ENCODE results near the gene ORM2. TPM values are rescaled to one million over a fixed set of nuclear protein-coding genes. Genes with fewer than 3 reads are reported as not detected.

ORM2 gene
- total and polyA plus RNA-seq, 10 donors, result 0.13 to 0.93 (median 0.38) TPM; not detected in 6

DNA sequence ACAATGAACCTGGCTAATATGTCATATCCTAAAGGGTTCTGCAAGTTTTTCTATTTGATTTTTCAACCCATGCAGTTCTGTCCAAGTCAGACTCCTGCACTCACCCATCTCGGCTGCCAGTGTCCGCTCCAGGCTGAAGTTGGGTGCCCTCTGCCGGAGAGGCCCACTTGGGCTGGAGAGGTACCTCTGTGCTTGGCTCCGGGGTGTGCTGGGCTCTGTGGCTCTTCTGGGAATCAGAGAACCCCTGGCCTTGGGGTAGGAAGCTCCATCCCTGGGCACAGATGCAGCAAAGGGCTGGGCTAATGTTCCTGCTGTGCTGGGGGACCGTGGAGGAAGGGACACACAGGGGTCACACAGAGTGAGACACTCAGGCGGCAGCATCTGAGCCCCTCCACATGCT is 26.2 kb downstream of the ORM2 start:
- Histone ChIP-seq H3K4me1 (peaks cover 0 to 68% (median 21%) of the 10 kb centered on the region in 6 donors), H3K4me3 (no peak overlapping the region), H3K9me3 (no peaks in the 10 kb centered on the region), H3K27me3 (replicated peaks in 1 of 7) (no peaks in the 10 kb centered on the region), H3K36me3 (peaks cover 17 to 100% (median 99%) of the 10 kb centered on the region in 6 donors), H3K27ac (peak overlapping the region in 2 of 8 donors; percentile 48 to 62)
- TF ChIP-seq POLR2AphosphoS5 (IDR thresholded peaks at IDR 0.05), result peak in 1 of 3 donors; percentile 20
- TF ChIP-seq, protein P1, sequence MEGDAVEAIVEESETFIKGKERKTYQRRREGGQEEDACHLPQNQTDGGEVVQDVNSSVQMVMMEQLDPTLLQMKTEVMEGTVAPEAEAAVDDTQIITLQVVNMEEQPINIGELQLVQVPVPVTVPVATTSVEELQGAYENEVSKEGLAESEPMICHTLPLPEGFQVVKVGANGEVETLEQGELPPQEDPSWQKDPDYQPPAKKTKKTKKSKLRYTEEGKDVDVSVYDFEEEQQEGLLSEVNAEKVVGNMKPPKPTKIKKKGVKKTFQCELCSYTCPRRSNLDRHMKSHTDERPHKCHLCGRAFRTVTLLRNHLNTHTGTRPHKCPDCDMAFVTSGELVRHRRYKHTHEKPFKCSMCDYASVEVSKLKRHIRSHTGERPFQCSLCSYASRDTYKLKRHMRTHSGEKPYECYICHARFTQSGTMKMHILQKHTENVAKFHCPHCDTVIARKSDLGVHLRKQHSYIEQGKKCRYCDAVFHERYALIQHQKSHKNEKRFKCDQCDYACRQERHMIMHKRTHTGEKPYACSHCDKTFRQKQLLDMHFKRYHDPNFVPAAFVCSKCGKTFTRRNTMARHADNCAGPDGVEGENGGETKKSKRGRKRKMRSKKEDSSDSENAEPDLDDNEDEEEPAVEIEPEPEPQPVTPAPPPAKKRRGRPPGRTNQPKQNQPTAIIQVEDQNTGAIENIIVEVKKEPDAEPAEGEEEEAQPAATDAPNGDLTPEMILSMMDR (IDR thresholded peaks at IDR 0.05 in 8 of 11, conservative IDR thresholded peaks at IDR 0.05 in 3 of 11), result no peak
- 92 to 98% (median 97%) methylated on average over 6 of the region's 6 CpGs for WGBS, 5 donors
- intact Hi-C loops (cut with DNase I; ENCODE audit: low total_unique reads), result no loop called here
- DNase-seq, result peak; percentile 72

DNA sequence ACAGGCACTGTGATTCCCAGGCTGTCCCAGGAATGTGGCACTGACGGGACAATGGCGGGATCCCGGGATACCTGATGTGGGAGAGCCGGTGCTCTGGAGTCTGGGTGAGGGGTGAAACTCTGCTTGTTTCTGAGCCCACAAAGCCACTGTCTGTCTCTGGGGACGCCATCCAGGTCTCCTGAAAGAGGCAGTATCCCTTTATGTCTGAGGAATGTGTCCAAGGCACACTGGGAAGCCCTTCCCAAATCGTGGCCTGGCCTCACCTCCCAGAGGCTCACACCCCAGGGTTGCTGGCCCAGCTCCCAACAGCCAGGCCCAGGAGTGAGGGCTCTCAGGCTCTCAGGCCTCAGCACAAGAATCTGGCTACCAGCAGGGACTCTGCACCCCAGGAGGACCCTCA is 27.1 kb downstream of the ORM2 start:
- TF ChIP-seq POLR2A (IDR thresholded peaks at IDR 0.05) (no peak), POLR2AphosphoS5 (IDR thresholded peaks at IDR 0.05) (peak in 2 of 3 donors; percentile 26 to 65)
- H3K27me3 ChIP-seq (replicated peaks in 1 of 7), result no peaks in the 10 kb centered on the region
- H3K36me3 ChIP-seq, result peaks cover 22 to 100% (median 99%) of the 10 kb centered on the region in 6 donors
- intact Hi-C loops (cut with DNase I; ENCODE audit: low total_unique reads), result no loop called here
- 93 to 99% (median 94%) methylated on average over 6 of the region's 6 CpGs for WGBS, 5 donors
- peak; percentile 60 for DNase-seq
- H3K4me3 ChIP-seq, result no peak overlapping the region
- peak overlapping the region in 3 of 8 donors; percentile 47 to 62 (median 48) for H3K27ac ChIP-seq
- H3K9me3 ChIP-seq, result no peaks in the 10 kb centered on the region
- H3K4me1 ChIP-seq, result peaks cover 0 to 68% (median 13%) of the 10 kb centered on the region in 6 donors

DNA sequence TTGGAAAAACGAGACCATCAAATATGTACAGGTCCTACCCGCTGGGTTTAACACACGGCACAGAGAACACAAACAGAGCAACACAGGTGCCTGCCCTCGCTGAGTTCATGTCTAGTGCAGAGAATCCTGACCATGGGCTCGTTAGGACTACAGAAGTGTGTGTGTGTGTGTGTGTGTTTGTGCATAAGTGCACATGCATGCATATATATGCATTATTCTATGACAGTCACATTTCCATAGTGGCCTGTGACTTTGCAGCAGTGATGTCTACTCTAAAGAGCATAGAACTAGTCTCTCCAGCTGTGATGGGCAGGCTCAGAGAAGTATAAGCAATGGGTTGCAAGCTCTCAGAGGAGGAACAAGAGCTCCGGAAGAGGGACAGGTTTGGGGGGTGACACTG is 27.7 kb downstream of the ORM2 start:
- H3K27me3 ChIP-seq (replicated peaks in 1 of 7), result no peaks in the 10 kb centered on the region
- H3K4me1 ChIP-seq, result peaks cover 0 to 68% (median 9%) of the 10 kb centered on the region in 6 donors
- 91 to 97% (median 94%) methylated on average over 6 of the region's 6 CpGs for WGBS, 5 donors
- H3K4me3 ChIP-seq, result no peak overlapping the region
- TF ChIP-seq POLR2AphosphoS5 (IDR thresholded peaks at IDR 0.05), result no peak
- TF ChIP-seq POLR2A (IDR thresholded peaks at IDR 0.05), result no peak
- TF ChIP-seq, protein P1 (IDR thresholded peaks at IDR 0.05 in 8 of 11, conservative IDR thresholded peaks at IDR 0.05 in 3 of 11), result no peak
- peak; percentile 36 for DNase-seq
- H3K36me3 ChIP-seq, result peaks cover 24 to 100% (median 99%) of the 10 kb centered on the region in 6 donors
- no peaks in the 10 kb centered on the region for H3K9me3 ChIP-seq
- H3K27ac ChIP-seq, result peak overlapping the region in 3 of 8 donors; percentile 47 to 62 (median 48)
- intact Hi-C loops (cut with DNase I; ENCODE audit: low total_unique reads), result no loop called here

DNA sequence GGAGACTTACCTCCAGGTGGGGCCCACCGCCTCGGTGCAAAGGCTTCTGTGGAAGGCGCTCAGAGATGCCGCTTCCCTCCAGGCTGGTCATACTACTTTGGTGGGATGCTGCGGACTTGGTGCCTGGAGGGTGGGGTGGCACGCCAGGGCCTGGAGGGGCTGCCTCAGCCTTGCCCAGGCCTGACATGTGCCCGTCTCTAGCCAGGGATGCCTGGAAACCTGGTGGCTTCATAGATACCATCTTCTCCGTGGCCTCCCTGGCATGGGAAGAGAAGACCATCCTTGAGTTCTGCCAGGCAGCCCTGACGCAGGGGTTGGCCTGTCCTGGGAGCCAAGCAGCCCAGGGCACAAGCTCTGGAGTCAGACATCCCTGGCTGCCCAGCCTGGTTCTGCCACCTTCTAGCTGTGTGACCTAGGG is 28.3 kb downstream of the ORM2 start:
- no peak overlapping the region for H3K4me3 ChIP-seq
- intact Hi-C loops (cut with DNase I; ENCODE audit: low total_unique reads), result no loop called here
- no peaks in the 10 kb centered on the region for H3K9me3 ChIP-seq
- WGBS, 5 donors, result 91 to 98% (median 95%) methylated on average over 6 to 9 of the region's 9 CpGs
- no peaks in the 10 kb centered on the region for H3K27me3 ChIP-seq (replicated peaks in 1 of 7)
- TF ChIP-seq POLR2A (IDR thresholded peaks at IDR 0.05) (no peak), POLR2AphosphoS5 (IDR thresholded peaks at IDR 0.05) (peak; percentile 41 to 77 (median 46))
- TF ChIP-seq, protein P1 (IDR thresholded peaks at IDR 0.05 in 8 of 11, conservative IDR thresholded peaks at IDR 0.05 in 3 of 11), result no peak
- peak; percentile 68 for DNase-seq
- peaks cover 22 to 100% (median 99%) of the 10 kb centered on the region in 6 donors for H3K36me3 ChIP-seq
- peaks cover 0 to 68% (median 10%) of the 10 kb centered on the region in 6 donors for H3K4me1 ChIP-seq
- peak overlapping the region in 4 of 8 donors; percentile 13 to 62 (median 48) for H3K27ac ChIP-seq
